HCT116 (cell line): ENCODE data around the gene TBCC. TPM values are rescaled to one million over a fixed set of nuclear protein-coding genes. Genes with fewer than 3 reads are reported as not detected.

Experiments used
- ATAC-seq: fragments of 200-7000 bp; cut with Tn5 transposase; 2 replicates; pipeline ENCODE4 v1.9.1; 2020; ENCODE audit warnings: mild to moderate bottlenecking, moderate library complexity
- BruUV-seq: library from RNA; stranded (reverse); fragments of 400-500 nt; replicated peaks from 2 replicates; lab custom pipeline; 2021; lab: Mats Ljungman, UMichigan
- CTCF ChIA-PET: fragments of 300-600 bp; sonication (Branson Sonifier 250); formaldehyde crosslinking; loops from one replicate; lab custom pipeline; 2021; ENCODE audit warnings: antibody characterized with exemption; lab: Charles Lee
- POLR2A ChIA-PET: fragments of 300-600, 350-600 bp; sonication (Branson Sonifier 250); formaldehyde crosslinking; loops from one replicate; lab custom pipeline; 2021; ENCODE audit warnings: antibody characterized with exemption; lab: Charles Lee
- RAD21 ChIA-PET, 2 experiments: fragments of 300-600 bp; sonication (Branson Sonifier 250); formaldehyde crosslinking; loops; one replicate each; lab custom pipeline; 2023; ENCODE audit warnings: low total read pairs in 2 of 2; ENCODE audit not compliant: uncharacterized antibody in 2 of 2, unreplicated experiment in 2 of 2, low non-redundant PET in 1 of 2; lab: Charles Lee
- DNase-seq: peaks from one replicate; pipeline ENCODE4 v3.0.0-alpha.2; 2010; ENCODE audit warnings: low read depth, low spot score
- H2AFZ ChIP-seq: fragments of 200-600 bp; shearing (Covaris generic), sonication (generic); 2 replicates; pipeline ENCODE4 v1.6.1; 2017; ENCODE audit warnings: low read depth, mixed run types, mixed read lengths, antibody characterized with exemption, low read length; ENCODE audit not compliant: poor library complexity, severe bottlenecking
- H3K27ac ChIP-seq: 2 replicates; pipeline ENCODE4 v1.5.1; 2012; ENCODE audit warnings: low read depth, low read length
- H3K27me3 ChIP-seq: fragments of 200-600 bp; sonication (generic); 2 replicates; pipeline ENCODE4 v1.6.1; 2016; ENCODE audit warnings: mixed run types, low read length, mixed read lengths; ENCODE audit not compliant: insufficient read depth
- H3K36me3 ChIP-seq, 2 experiments: fragments of 200-500 bp in 1 of 2; fragments of 200-600 bp in 1 of 2; sonication (Bioruptor generic) in 1 of 2; sonication (generic) in 1 of 2; 2 replicates each; pipeline versions ENCODE4 v1.5.1 to v1.6.1; 2014 to 2016; ENCODE audit warnings: low read length in 2 of 2, inconsistent platforms in 1 of 2, mixed read lengths in 1 of 2, mixed run types in 1 of 2; ENCODE audit not compliant: insufficient read depth in 2 of 2, control insufficient read depth in 1 of 2
- H3K4me1 ChIP-seq, 2 experiments: fragments of 200-600 bp in 1 of 2; sonication (generic) in 1 of 2; 2 replicates each; pipeline versions ENCODE4 v1.5.1 to v1.6.1; 2012 to 2017; ENCODE audit warnings: low read length in 2 of 2, inconsistent platforms in 1 of 2, mild to moderate bottlenecking in 1 of 2, mixed read lengths in 1 of 2, mixed run types in 1 of 2, moderate library complexity in 1 of 2; ENCODE audit not compliant: insufficient read depth in 2 of 2, control insufficient read depth in 1 of 2
- H3K4me2 ChIP-seq: fragments of 200-600 bp; sonication (generic); 2 replicates; pipeline ENCODE4 v1.6.1; 2017; ENCODE audit warnings: mixed run types, low read length, mixed read lengths
- H3K4me3 ChIP-seq, 2 experiments: fragments of 200-600 bp in 1 of 2; sonication (generic) in 1 of 2; replicated peaks in 1 of 2; 2 replicates each; pipeline ENCODE4 v1.5.1; 2011 to 2016; ENCODE audit warnings: low read length in 2 of 2, control low read depth in 1 of 2, low read depth in 1 of 2, mild to moderate bottlenecking in 1 of 2, mixed read lengths in 1 of 2, mixed run types in 1 of 2
- H3K79me2 ChIP-seq: fragments of 200-600 bp; sonication (generic); 2 replicates; pipeline ENCODE4 v1.6.1; 2017; ENCODE audit warnings: mild to moderate bottlenecking, mixed run types, low read length, moderate library complexity, mixed read lengths; ENCODE audit not compliant: insufficient read depth
- H3K9ac ChIP-seq: fragments of 200-600 bp; sonication (generic); 2 replicates; pipeline ENCODE4 v1.6.1; 2016; ENCODE audit warnings: low read length, mixed read lengths
- H3K9me2 ChIP-seq: fragments of 200-600 bp; sonication (generic), shearing (Covaris generic); 2 replicates; pipeline ENCODE4 v1.6.1; 2017; ENCODE audit warnings: mixed run types, mild to moderate bottlenecking, moderate library complexity; ENCODE audit not compliant: insufficient read depth
- H3K9me3 ChIP-seq, 2 experiments: fragments of 200-500 bp in 1 of 2; fragments of 200-600 bp in 1 of 2; sonication (Bioruptor generic) in 1 of 2; sonication (generic) in 1 of 2; 2 replicates each; pipeline ENCODE4 v1.6.1; 2014 to 2017; ENCODE audit warnings: low read length in 2 of 2, mixed read lengths in 2 of 2, inconsistent platforms in 1 of 2, low read depth in 1 of 2, mild to moderate bottlenecking in 1 of 2, mixed run types in 1 of 2, moderate library complexity in 1 of 2; ENCODE audit not compliant: control insufficient read depth in 1 of 2, insufficient read depth in 1 of 2
- H4K20me1 ChIP-seq: fragments of 200-600 bp; sonication (generic), shearing (Covaris generic); 2 replicates; pipeline ENCODE4 v1.6.1; 2017; ENCODE audit warnings: mixed run types, mild to moderate bottlenecking, moderate library complexity; ENCODE audit not compliant: insufficient read depth
- CBX3 ChIP-seq: IDR thresholded peaks from 2 replicates; pipeline ENCODE4 v1.6.1; 2012; ENCODE audit warnings: low read depth
- CTCF ChIP-seq, 3 experiments: fragments of 200-600 bp in 1 of 3; sonication (generic) in 1 of 3; IDR thresholded peaks in 2 of 3; conservative IDR thresholded peaks in 1 of 3; 2 replicates each; pipeline ENCODE4 v1.5.1; 2012 to 2017; ENCODE audit warnings: low read depth in 2 of 3, low read length in 2 of 3, antibody characterized with exemption in 1 of 3, borderline replicate concordance in 1 of 3, control low read depth in 1 of 3, mild to moderate bottlenecking in 1 of 3, mixed read lengths in 1 of 3, mixed run types in 1 of 3, moderate library complexity in 1 of 3; ENCODE audit not compliant: insufficient read depth in 1 of 3
- ELF1 ChIP-seq: IDR thresholded peaks from 2 replicates; pipeline ENCODE4 v1.6.1; 2012; ENCODE audit warnings: low read depth, borderline replicate concordance
- EZH2 ChIP-seq: fragments of 200-600 bp; sonication (generic); IDR thresholded peaks from 2 replicates; pipeline ENCODE4 v1.6.1; 2017; ENCODE audit warnings: antibody characterized with exemption, mixed run types
- EZH2phosphoT487 ChIP-seq: fragments of 200-600 bp; IDR thresholded peaks from 2 replicates; pipeline ENCODE4 v1.6.1; 2018; ENCODE audit warnings: antibody characterized with exemption, borderline replicate concordance
- FOSL1 ChIP-seq: IDR thresholded peaks from 2 replicates; pipeline ENCODE4 v1.6.1; 2012; ENCODE audit warnings: low read depth
- JUND ChIP-seq: IDR thresholded peaks from 2 replicates; pipeline ENCODE4 v1.6.1; 2012
- MAX ChIP-seq: IDR thresholded peaks from 2 replicates; pipeline ENCODE4 v1.6.1; 2012
- POLR2AphosphoS5 ChIP-seq: IDR thresholded peaks from 2 replicates; pipeline ENCODE4 v1.6.1; 2011; ENCODE audit warnings: mild to moderate bottlenecking, low read depth, low read length, moderate library complexity
- SP1 ChIP-seq: IDR thresholded peaks from 2 replicates; pipeline ENCODE4 v1.6.1; 2012; ENCODE audit warnings: low read depth
- SRF ChIP-seq: IDR thresholded peaks from 2 replicates; pipeline ENCODE4 v1.6.1; 2012; ENCODE audit warnings: low read depth
- TCF7L2 ChIP-seq: IDR thresholded peaks from 2 replicates; pipeline ENCODE4 v1.7.0; 2011; ENCODE audit warnings: borderline replicate concordance, inconsistent platforms; ENCODE audit not compliant: insufficient read depth, insufficient read length; ENCODE audit errors: extremely low read depth
- YY1 ChIP-seq: IDR thresholded peaks from 2 replicates; pipeline ENCODE4 v1.6.1; 2011; ENCODE audit warnings: low read length, low read depth, moderate library complexity, mild to moderate bottlenecking; ENCODE audit not compliant: insufficient replicate concordance; ENCODE audit errors: extremely low read depth
- ZFX ChIP-seq: fragments of 450-650 bp; IDR thresholded peaks from 2 replicates; pipeline ENCODE4 v1.6.1; 2017
- intact Hi-C: fragments of 100-400 bp; cut with micrococcal nuclease; formaldehyde crosslinking; loops from 2 replicates; pipeline ENCODE4 v1.10.0; 2022
- total RNA-seq: library from RNA; stranded (reverse); gene quantifications from one replicate; pipeline ENCODE4 v1.2.1, GENCODE V29; 2021; ENCODE audit not compliant: unreplicated experiment
- TF ChIP-seq, protein P1 (sequence below): IDR thresholded peaks from 2 replicates; pipeline ENCODE4 v1.6.1; 2011; ENCODE audit warnings: mild to moderate bottlenecking, low read length, moderate library complexity; ENCODE audit not compliant: insufficient replicate concordance; ENCODE audit errors: extremely low read depth

TBCC gene
- total RNA-seq, 1 experiment from 2014 or later, result 17.1 TPM

- Histone ChIP-seq H3K9me3 (no peaks in the 10 kb centered on the region), H3K4me3 (no peak overlapping the region), H3K79me2 (no peaks in the 10 kb centered on the region), H3K27ac (no peak overlapping the region), H3K36me3 (no peaks in the 10 kb centered on the region), H4K20me1 (no peaks in the 10 kb centered on the region), H3K27me3 (no peaks in the 10 kb centered on the region), H3K9ac (no peak overlapping the region), H2AFZ (no peak overlapping the region), H3K4me1 (peaks cover 3 to 28% of the 10 kb centered on the region in 2 experiments; a peak in 3 of 4 replicates), H3K9me2 (no peaks in the 10 kb centered on the region), H3K4me2 (no peak overlapping the region)
- ChIA-PET CTCF (no interaction called here), POLR2A (interaction anchor here (1.5 kb wide), 1 partner anchor 11 kb away, joined by 4 read pairs; the partner anchor contains the start of gene BICRAL), RAD21 (no interaction called here)
- DNase-seq, result no peak
- ATAC-seq, result no peak
- BruUV-seq, result no TSS peak
- intact Hi-C loops, result no loop called here
- no peak for TF ChIP-seq SP1
- no peak for TF ChIP-seq CBX3
- no peak for TF ChIP-seq CTCF (IDR thresholded peaks at IDR 0.05 in 2 of 3, conservative IDR thresholded peaks at IDR 0.05 in 1 of 3; ENCODE audit: borderline replicate concordance in 1 of 3, insufficient read depth in 1 of 3, low read depth in 2 of 3, low read length in 2 of 3)
Measured at GRCh38 chr6:42771741-42772100, 25.8 kb upstream of the TBCC start.

DNA sequence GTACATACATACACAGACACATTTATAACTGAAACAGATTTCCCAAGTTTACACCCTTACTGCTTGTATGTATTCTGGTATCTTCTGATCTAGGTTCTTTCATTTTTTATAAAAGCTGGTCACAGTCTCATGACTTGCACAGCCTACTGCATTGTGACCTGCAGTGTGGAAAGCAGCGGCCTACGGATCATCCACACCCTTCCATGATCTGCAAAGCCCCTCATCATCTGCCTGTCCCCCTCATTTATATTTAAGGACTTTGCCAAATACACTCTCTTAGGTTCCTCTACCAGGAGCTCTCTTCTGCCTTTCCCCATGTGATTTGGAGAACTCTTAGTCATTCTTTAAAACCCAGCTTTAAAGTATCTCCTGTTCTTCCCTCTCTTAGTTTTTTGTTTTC, 23.9 kb upstream of the TBCC start:
- no peak overlapping the region for H3K9ac ChIP-seq
- ATAC-seq (no peak), DNase-seq (no peak)
- ChIA-PET CTCF (no interaction called here), RAD21 (no interaction called here), POLR2A (interaction anchor here (1.6 kb wide), 1 partner anchor 23 kb away, joined by 4 read pairs; no protein-coding TSS in a partner anchor)
- no peak overlapping the region for H3K27ac ChIP-seq
- H3K79me2 ChIP-seq, result no peaks in the 10 kb centered on the region
- TF ChIP-seq TCF7L2, result no peak
- no peak for TF ChIP-seq SP1
- no peak for TF ChIP-seq JUND
- no peak for TF ChIP-seq ZFX
- TF ChIP-seq EZH2phosphoT487, result no peak
- no peak for TF ChIP-seq SRF
- no peak for TF ChIP-seq FOSL1
- TF ChIP-seq MAX, result no peak
- TF ChIP-seq CBX3, result no peak
- TF ChIP-seq ELF1, result no peak
- no peak for TF ChIP-seq POLR2AphosphoS5
- TF ChIP-seq, protein P1, sequence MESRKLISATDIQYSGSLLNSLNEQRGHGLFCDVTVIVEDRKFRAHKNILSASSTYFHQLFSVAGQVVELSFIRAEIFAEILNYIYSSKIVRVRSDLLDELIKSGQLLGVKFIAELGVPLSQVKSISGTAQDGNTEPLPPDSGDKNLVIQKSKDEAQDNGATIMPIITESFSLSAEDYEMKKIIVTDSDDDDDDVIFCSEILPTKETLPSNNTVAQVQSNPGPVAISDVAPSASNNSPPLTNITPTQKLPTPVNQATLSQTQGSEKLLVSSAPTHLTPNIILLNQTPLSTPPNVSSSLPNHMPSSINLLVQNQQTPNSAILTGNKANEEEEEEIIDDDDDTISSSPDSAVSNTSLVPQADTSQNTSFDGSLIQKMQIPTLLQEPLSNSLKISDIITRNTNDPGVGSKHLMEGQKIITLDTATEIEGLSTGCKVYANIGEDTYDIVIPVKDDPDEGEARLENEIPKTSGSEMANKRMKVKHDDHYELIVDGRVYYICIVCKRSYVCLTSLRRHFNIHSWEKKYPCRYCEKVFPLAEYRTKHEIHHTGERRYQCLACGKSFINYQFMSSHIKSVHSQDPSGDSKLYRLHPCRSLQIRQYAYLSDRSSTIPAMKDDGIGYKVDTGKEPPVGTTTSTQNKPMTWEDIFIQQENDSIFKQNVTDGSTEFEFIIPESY, result no peak
- no peak for TF ChIP-seq YY1
- TF ChIP-seq EZH2, result no peak
- no peak overlapping the region for H3K4me2 ChIP-seq
- no peaks in the 10 kb centered on the region for H3K9me3 ChIP-seq
- intact Hi-C loops, result no loop called here
- H3K9me2 ChIP-seq, result no peaks in the 10 kb centered on the region
- no peaks in the 10 kb centered on the region for H3K36me3 ChIP-seq
- no TSS peak for BruUV-seq
- no peaks in the 10 kb centered on the region for H4K20me1 ChIP-seq
- H3K4me3 ChIP-seq, result no peak overlapping the region
- peaks cover 17 to 38% of the 10 kb centered on the region in 2 experiments for H3K4me1 ChIP-seq
- no peaks in the 10 kb centered on the region for H3K27me3 ChIP-seq
- H2AFZ ChIP-seq, result no peak overlapping the region
